Karpas-422 (cell line): ENCODE results near the gene UNC93A. TPM values are rescaled to one million over a fixed set of nuclear protein-coding genes. Genes with fewer than 3 reads are reported as not detected.

Experiments
- DNase-seq: peaks from one replicate; pipeline ENCODE4 v3.0.0-alpha.2; 2015
- H2AFZ ChIP-seq: fragments of 200-600 bp; sonication (generic); 2 replicates; pipeline ENCODE4 v1.6.1; 2014; ENCODE audit warnings: antibody characterized with exemption, low read length, mixed read lengths
- H3K27ac ChIP-seq: fragments of 200-600 bp; sonication (generic); 2 replicates; pipeline ENCODE4 v1.5.1; 2014; ENCODE audit warnings: mild to moderate bottlenecking, low read length, moderate library complexity
- H3K27me3 ChIP-seq: fragments of 200-600 bp; sonication (generic); 2 replicates; pipeline ENCODE4 v1.6.1; 2014; ENCODE audit warnings: low read length, mixed read lengths
- H3K36me3 ChIP-seq: fragments of 200-600 bp; sonication (generic); 2 replicates; pipeline ENCODE4 v1.6.1; 2014; ENCODE audit warnings: low read length, mixed read lengths; ENCODE audit not compliant: insufficient read depth
- H3K4me1 ChIP-seq: fragments of 200-600 bp; sonication (generic); 2 replicates; pipeline ENCODE4 v1.6.1; 2014; ENCODE audit warnings: mild to moderate bottlenecking, low read length, mixed read lengths
- H3K4me2 ChIP-seq: fragments of 200-600 bp; sonication (generic); 2 replicates; pipeline ENCODE4 v1.6.1; 2014; ENCODE audit warnings: low read length, low read depth, mild to moderate bottlenecking; ENCODE audit not compliant: poor library complexity, severe bottlenecking
- H3K4me3 ChIP-seq: fragments of 200-600 bp; sonication (generic); 2 replicates; pipeline ENCODE4 v1.5.1; 2014; ENCODE audit warnings: mild to moderate bottlenecking, antibody characterized with exemption, low read length, mixed read lengths
- H3K79me2 ChIP-seq: fragments of 200-600 bp; sonication (generic); 2 replicates; pipeline ENCODE4 v1.6.1; 2014; ENCODE audit warnings: mild to moderate bottlenecking, low read length, mixed read lengths
- H3K9ac ChIP-seq: fragments of 200-600 bp; sonication (generic); 2 replicates; pipeline ENCODE4 v1.6.0; 2014; ENCODE audit warnings: low read length
- H3K9me2 ChIP-seq: fragments of 200-600 bp; sonication (generic), shearing (Covaris generic); replicated peaks from 2 replicates; pipeline ENCODE4 v1.6.0; 2014; ENCODE audit warnings: mild to moderate bottlenecking, low read length, moderate library complexity; ENCODE audit not compliant: insufficient read depth
- H3K9me3 ChIP-seq: fragments of 300-700, 200-600 bp; sonication (generic); 2 replicates; pipeline ENCODE4 v1.6.1; 2014; ENCODE audit warnings: low read length, mixed read lengths
- H4K20me1 ChIP-seq: fragments of 200-600 bp; sonication (generic); 2 replicates; pipeline ENCODE4 v1.6.1; 2014; ENCODE audit warnings: mild to moderate bottlenecking, antibody characterized with exemption, low read length, low read depth; ENCODE audit not compliant: insufficient read depth
- total RNA-seq: library from RNA; depleted of rRNA; stranded (reverse); fragments of >200 nt; shearing (Covaris generic); gene quantifications from 2 replicates; pipeline ENCODE4 v1.2.3, GENCODE V29; 2014; ENCODE audit warnings: low replicate concordance

UNC93A gene
- total RNA-seq, 1 experiment from 2014 or later: not detected

DNA sequence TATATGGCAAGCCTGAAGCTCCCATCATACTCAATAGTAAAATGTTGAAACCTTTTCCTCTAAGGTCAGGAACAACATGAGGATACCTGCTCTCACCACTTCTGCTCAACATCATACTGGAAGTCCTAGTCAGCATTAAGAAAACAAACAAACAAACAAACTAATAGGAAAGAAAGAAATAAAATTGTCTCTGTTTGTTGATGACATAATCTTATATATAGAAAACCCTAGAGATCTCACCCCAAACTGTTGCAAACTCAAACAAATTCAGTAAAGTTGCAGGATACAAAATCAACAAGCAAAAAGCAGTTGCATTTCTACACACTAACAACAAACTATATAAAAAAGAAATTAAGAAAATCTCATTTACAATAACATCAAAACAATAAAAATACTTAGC is 54.2 kb downstream of the UNC93A start:
- Histone ChIP-seq H3K79me2 (no peaks in the 10 kb centered on the region), H3K9me3 (no peaks in the 10 kb centered on the region), H3K4me3 (no peak overlapping the region), H3K27ac (no peak overlapping the region), H3K9me2 (no peaks in the 10 kb centered on the region), H3K4me2 (no peak overlapping the region), H3K36me3 (no peaks in the 10 kb centered on the region), H4K20me1 (no peaks in the 10 kb centered on the region), H3K4me1 (no peaks in the 10 kb centered on the region; the same call in 1 of the 2 replicates), H3K27me3 (no peaks in the 10 kb centered on the region), H2AFZ (no peak overlapping the region), H3K9ac (no peak overlapping the region)
- no peak for DNase-seq

DNA sequence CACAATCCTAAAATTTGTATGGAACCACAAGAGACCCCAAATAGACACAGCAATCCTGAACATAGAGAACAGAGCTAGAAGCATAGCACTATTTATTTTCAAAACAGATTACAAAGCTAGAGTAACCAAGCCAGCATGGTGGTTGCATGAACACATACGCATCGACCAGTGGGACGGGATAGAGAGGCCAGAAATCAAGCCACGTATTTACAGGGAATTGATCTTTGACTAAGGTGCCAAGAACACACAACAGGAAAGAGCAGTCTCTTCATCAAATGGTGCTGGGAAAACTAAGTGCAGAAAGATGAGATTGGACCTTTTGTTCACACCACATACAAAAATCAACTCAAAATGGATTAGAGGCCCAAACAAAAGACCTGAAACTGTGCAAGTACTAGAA is 54.8 kb downstream of the UNC93A start:
- no peak overlapping the region for H2AFZ ChIP-seq
- no peak overlapping the region for H3K9ac ChIP-seq
- no peaks in the 10 kb centered on the region for H4K20me1 ChIP-seq
- no peak overlapping the region for H3K27ac ChIP-seq
- H3K36me3 ChIP-seq: no peaks in the 10 kb centered on the region
- no peak overlapping the region for H3K4me2 ChIP-seq
- H3K4me3 ChIP-seq: no peak overlapping the region
- no peaks in the 10 kb centered on the region for H3K27me3 ChIP-seq
- no peak for DNase-seq
- H3K9me3 ChIP-seq: no peaks in the 10 kb centered on the region
- no peaks in the 10 kb centered on the region for H3K79me2 ChIP-seq
- H3K4me1 ChIP-seq: peaks cover 6% of the 10 kb centered on the region
- no peaks in the 10 kb centered on the region for H3K9me2 ChIP-seq

DNA sequence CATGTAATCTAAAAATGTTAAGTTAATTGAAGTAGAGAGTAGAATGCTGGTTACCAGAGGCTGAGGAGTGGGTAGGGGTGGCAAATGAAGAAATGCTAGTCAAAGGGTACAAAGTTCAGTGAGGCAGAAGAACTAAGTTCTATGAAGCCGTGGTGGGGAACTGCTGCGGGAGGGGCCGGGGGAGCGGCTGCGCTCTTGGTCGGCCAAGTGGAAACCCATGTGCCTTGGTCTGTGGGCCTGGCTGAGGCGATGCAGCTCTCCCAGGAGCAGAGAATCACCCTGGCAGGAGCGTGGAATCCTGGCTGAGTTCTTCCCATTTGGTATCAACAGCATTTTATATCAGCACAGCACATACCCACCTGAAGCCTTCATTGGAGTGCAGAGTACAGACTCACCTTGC is 56.1 kb downstream of the UNC93A start:
- no peak overlapping the region for H2AFZ ChIP-seq
- H3K9ac ChIP-seq: no peak overlapping the region

DNA sequence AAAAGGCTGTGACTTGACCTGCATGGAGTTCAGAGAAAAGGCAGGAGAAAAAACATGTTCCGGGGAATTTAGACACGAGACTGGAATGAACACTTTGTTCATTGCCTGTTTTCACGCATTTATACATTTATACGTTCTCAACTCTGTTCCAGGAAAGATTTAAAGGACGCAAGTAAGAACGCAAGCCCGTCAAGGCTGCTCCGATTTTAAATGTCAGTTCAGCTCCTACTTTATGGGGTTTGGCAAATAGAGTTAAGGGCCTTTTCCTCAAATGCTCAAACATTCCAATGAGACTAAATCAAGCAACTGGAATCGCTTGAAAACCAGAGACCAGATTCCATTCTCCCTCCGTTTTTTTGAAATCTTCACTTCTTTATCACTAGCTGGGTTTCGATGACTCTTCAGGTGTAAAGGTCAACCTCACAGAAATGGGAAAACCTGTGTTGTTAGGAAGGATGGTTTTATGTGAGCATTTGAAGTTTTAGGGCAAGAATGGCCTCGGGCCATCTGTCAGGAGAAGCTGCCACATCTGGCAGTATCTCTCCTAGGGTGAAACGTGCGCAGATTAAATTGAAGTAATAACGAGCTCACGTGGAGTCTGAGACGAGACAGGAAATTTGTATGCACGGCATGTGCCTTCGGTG is 58.6 kb downstream of the UNC93A start:
- no peak overlapping the region for H2AFZ ChIP-seq
- no peaks in the 10 kb centered on the region for H4K20me1 ChIP-seq
- H3K27ac ChIP-seq: no peak overlapping the region
- H3K36me3 ChIP-seq: no peaks in the 10 kb centered on the region
- H3K79me2 ChIP-seq: no peaks in the 10 kb centered on the region
- no peaks in the 10 kb centered on the region for H3K9me2 ChIP-seq
- peak overlapping the region; percentile 54 for H3K4me2 ChIP-seq
- H3K4me1 ChIP-seq: peaks cover 9% of the 10 kb centered on the region
- 0 out of 2 replicates have a peak, but pooled peaks cover 4% of the 10 kb centered on the region for H3K27me3 ChIP-seq
- no peak for DNase-seq
- no peak overlapping the region for H3K4me3 ChIP-seq
- H3K9me3 ChIP-seq: no peaks in the 10 kb centered on the region
- no peak overlapping the region for H3K9ac ChIP-seq

More for the DNA sequence above, 56.1 kb downstream of the UNC93A start:
- Histone ChIP-seq H3K36me3 (no peaks in the 10 kb centered on the region), H3K9me2 (no peaks in the 10 kb centered on the region), H4K20me1 (no peaks in the 10 kb centered on the region), H3K27me3 (0 out of 2 replicates have a peak, but pooled peaks cover 3% of the 10 kb centered on the region), H3K9me3 (no peaks in the 10 kb centered on the region), H3K27ac (no peak overlapping the region), H3K4me2 (no peak overlapping the region), H3K4me3 (no peak overlapping the region), H3K4me1 (peaks cover 9% of the 10 kb centered on the region), H3K79me2 (no peaks in the 10 kb centered on the region)
- DNase-seq: no peak

DNA sequence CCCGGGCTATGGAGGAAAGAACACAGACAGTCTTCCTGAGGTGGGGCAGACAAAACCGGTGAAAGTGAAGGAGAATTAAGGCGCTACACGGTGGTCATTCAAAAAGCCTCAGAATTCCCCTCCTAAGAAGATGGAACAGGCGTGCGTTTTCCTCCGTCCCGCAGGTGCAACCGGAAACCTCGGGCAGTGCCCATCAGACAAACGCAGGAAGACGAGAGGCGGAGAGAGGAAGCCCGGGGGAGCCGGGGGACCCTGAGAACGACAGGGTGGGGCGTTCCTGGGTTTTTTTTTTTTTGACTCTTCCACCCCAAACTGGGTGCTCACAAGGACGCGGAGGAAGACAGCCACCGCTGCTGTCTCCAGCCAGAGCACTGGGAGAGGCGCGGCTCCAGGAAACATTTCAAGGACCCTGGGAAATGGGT is 59.2 kb downstream of the UNC93A start:
- peak overlapping the region; percentile 27; the same call in 1 of the 2 replicates for H3K4me3 ChIP-seq
- H3K4me1 ChIP-seq: peaks cover 9% of the 10 kb centered on the region
- peak overlapping the region; percentile 54 for H3K4me2 ChIP-seq
- no peaks in the 10 kb centered on the region for H4K20me1 ChIP-seq
- no peaks in the 10 kb centered on the region for H3K9me3 ChIP-seq
- no peaks in the 10 kb centered on the region for H3K36me3 ChIP-seq
- no peak overlapping the region for H3K9ac ChIP-seq
- 0 out of 2 replicates have a peak, but pooled peaks cover 4% of the 10 kb centered on the region for H3K27me3 ChIP-seq
- H3K27ac ChIP-seq: no peak overlapping the region
- H3K79me2 ChIP-seq: no peaks in the 10 kb centered on the region
- no peak overlapping the region for H2AFZ ChIP-seq
- no peak for DNase-seq
- no peaks in the 10 kb centered on the region for H3K9me2 ChIP-seq

DNA sequence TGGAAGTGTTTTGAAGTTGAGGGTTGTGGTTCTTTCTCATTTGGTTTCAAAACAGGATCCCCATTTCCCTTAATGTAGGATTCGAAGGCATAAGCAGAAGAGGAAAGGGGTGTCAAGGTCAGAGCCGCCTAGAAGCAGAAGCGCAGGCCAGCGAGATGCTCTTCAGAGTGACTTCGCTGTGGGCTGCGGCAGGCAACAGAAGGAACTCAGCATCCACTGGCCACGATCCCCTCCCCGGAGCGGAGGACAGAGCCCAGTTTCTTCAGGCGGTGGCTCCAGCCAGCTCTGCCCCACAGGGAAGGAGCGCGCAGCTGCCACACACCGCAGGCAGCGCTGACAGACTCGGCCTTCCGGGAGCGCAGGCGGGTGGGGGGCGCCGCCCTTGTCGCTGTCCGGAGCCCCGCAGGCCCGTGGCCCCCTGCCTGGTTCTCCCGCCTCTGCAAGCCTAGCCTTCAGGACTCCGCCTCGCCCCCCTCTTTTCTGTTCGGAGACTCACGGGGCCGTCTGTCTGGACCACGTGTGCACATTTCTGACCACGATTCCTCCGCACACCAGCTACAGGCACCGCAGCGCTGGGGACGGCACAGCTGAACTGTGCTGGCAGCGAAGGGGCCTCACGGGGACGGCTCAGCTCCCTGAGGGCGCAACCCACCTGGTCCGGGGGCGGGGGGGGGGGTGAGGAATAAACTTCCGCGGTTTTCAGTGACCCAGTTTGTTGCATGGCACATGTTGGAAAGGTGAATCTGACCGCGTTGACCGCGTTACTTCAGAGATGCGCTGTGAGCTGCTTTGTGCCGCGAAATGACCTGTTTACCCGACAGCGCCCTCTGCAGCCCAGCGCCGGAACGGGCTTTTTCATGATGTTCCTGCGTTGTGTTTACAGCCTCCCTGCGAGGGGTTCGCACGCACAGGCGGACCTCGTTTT is 59.9 kb downstream of the UNC93A start:
- Histone ChIP-seq H4K20me1 (no peaks in the 10 kb centered on the region), H3K9me2 (no peaks in the 10 kb centered on the region), H3K9me3 (no peaks in the 10 kb centered on the region), H3K27me3 (0 out of 2 replicates have a peak, but pooled peaks cover 4% of the 10 kb centered on the region), H3K4me1 (peaks cover 9% of the 10 kb centered on the region), H2AFZ (no peak overlapping the region), H3K79me2 (no peaks in the 10 kb centered on the region), H3K9ac (no peak overlapping the region), H3K4me3 (peak overlapping the region; percentile 27; the same call in 1 of the 2 replicates), H3K27ac (no peak overlapping the region), H3K36me3 (no peaks in the 10 kb centered on the region), H3K4me2 (peak overlapping the region; percentile 54)
- DNase-seq: peak; percentile 84

DNA sequence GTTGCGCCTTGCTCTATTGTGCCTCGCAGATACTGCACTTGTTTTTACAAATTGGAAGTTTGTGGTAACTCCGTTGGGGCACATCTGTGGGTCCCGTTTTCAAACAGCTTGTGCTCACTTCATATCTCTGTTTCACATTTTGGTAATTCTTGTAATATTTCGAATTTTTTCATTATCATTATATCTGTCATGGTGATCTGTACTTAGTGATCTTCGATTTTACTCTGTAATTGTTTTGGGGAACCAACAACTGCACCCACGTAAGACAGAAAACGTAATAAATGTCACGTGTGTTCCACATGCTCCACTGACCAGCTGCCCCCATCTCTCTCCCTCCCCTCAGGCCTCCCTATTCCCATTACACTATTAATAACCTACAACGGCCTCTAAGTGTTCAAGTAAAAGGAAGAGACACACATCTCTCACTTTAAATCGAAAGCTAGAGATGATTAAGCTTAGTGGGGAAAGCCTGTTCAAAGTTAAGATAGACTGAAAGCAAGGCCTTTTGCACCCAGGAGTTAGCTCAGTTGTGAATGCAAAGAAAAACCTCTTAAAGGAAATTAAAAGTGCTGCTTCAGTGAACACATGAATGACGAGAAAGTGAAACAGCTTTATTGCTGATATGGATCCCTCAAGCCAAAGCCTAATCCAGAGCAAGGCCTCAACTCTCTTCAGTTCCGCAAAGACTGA is 60.7 kb downstream of the UNC93A start:
- Histone ChIP-seq H3K4me3 (no peak overlapping the region), H3K36me3 (no peaks in the 10 kb centered on the region), H3K4me2 (no peak overlapping the region), H3K9me3 (no peaks in the 10 kb centered on the region), H3K4me1 (peaks cover 9% of the 10 kb centered on the region), H2AFZ (no peak overlapping the region), H3K27me3 (0 out of 2 replicates have a peak, but pooled peaks cover 4% of the 10 kb centered on the region), H3K9ac (no peak overlapping the region), H3K79me2 (no peaks in the 10 kb centered on the region), H3K27ac (no peak overlapping the region), H4K20me1 (no peaks in the 10 kb centered on the region), H3K9me2 (no peaks in the 10 kb centered on the region)
- no peak for DNase-seq

DNA sequence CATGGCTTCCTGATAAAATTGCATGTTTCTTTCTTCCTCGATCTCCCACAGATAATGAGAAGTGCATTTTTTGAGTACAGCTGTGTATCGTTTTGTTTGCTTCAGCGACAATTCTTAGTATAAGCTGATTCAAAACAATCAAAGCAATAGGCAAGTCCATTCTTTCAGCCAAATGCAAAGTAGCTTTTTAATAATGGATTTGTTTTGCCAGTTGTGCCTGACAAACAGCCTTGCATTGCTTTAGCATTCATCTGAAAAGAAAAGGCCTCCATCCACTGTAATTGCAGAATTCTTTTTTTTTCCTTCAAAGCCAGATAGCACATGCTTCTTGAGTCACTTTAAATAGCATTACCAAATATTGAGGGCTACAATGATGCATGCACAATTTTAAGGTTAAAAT is 65.8 kb downstream of the UNC93A start:
- H3K27me3 ChIP-seq: 0 out of 2 replicates have a peak, but pooled peaks cover 4% of the 10 kb centered on the region
- no peaks in the 10 kb centered on the region for H3K36me3 ChIP-seq
- no peak overlapping the region for H2AFZ ChIP-seq
- no peak overlapping the region for H3K4me2 ChIP-seq
- H3K9me3 ChIP-seq: no peaks in the 10 kb centered on the region
- H3K9ac ChIP-seq: no peak overlapping the region
- H4K20me1 ChIP-seq: no peaks in the 10 kb centered on the region
- H3K4me1 ChIP-seq: no peaks in the 10 kb centered on the region
- no peaks in the 10 kb centered on the region for H3K9me2 ChIP-seq
- peak; percentile 22 for DNase-seq
- no peak overlapping the region for H3K4me3 ChIP-seq
- H3K79me2 ChIP-seq: no peaks in the 10 kb centered on the region
- H3K27ac ChIP-seq: no peak overlapping the region
